RWPE1 (cell line): ENCODE results near the gene ANO9.
A peak's percentile ranks its signal among the peaks of the same experiment; 100 is the strongest.

Experiments used
- CTCF ChIA-PET: fragments of 350-600 bp; sonication (Branson Sonifier 250); formaldehyde crosslinking; extraction: SDS; loops from one replicate; lab custom pipeline; 2021; lab: Yijun Ruan, JAX
- POLR2A ChIA-PET: fragments of 400-600 bp; formaldehyde crosslinking; extraction: SDS; loops from one replicate; lab custom pipeline; 2020; ENCODE audit warnings: antibody characterized with exemption; ENCODE audit not compliant: low non-redundant PET; lab: Yijun Ruan, JAX
- DNase-seq: peaks from one replicate; pipeline ENCODE4 v3.0.0; 2012; ENCODE audit warnings: low spot score
- H3K27ac ChIP-seq: fragments of 450-650 bp; 2 replicates; pipeline ENCODE4 v1.5.1; 2017
- TF ChIP-seq, protein P1 (sequence below): fragments of 450-650 bp; conservative IDR thresholded peaks from 2 replicates; pipeline ENCODE4 v1.5.1; 2017; ENCODE audit warnings: low read depth, mild to moderate bottlenecking

ANO9 gene

DNA sequence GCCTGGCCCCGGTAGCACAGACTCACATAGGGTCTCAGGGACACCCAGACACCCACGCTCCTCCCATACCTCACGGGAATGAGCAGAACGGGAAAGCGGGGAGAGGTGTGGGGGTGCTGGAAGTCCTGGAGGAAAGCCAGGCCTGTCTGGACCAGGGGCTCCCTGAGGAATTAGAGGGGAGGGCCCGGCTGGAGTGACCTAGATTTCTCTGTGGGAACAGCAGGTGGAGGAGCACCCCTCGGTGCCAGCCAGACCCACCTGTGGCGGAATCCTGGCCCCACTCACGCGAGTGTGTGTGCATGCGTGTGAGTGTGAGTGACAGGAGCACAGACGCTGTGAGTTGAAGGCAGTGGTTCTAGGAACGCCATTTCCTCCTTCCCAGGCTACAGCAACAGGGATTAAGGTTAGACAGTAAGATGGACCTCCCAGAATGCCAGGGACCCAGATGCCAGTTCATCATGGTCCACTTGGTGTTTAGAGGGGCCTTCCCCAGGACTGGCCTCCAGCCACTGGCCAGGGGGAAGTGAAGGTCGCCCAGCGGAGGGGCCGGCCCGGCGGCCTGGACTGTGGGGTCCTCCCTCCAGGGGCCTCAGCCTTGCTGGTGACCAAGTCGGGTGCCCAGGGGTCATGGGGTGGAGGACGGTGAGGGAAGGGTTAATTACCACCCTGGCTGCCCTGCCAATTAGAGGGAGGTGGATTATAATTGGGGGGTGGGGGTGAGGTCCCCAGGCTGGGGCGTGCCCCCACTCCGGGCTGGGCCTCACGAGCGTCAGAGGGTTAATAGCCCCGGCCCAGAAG is 46.8 kb downstream of the ANO9 start:
- CTCF ChIA-PET: no interaction called here
- POLR2A ChIA-PET: no interaction called here
- DNase-seq: no peak
- TF ChIP-seq, protein P1, sequence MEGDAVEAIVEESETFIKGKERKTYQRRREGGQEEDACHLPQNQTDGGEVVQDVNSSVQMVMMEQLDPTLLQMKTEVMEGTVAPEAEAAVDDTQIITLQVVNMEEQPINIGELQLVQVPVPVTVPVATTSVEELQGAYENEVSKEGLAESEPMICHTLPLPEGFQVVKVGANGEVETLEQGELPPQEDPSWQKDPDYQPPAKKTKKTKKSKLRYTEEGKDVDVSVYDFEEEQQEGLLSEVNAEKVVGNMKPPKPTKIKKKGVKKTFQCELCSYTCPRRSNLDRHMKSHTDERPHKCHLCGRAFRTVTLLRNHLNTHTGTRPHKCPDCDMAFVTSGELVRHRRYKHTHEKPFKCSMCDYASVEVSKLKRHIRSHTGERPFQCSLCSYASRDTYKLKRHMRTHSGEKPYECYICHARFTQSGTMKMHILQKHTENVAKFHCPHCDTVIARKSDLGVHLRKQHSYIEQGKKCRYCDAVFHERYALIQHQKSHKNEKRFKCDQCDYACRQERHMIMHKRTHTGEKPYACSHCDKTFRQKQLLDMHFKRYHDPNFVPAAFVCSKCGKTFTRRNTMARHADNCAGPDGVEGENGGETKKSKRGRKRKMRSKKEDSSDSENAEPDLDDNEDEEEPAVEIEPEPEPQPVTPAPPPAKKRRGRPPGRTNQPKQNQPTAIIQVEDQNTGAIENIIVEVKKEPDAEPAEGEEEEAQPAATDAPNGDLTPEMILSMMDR: no peak
- H3K27ac ChIP-seq: peak overlapping the region; percentile 98

DNA sequence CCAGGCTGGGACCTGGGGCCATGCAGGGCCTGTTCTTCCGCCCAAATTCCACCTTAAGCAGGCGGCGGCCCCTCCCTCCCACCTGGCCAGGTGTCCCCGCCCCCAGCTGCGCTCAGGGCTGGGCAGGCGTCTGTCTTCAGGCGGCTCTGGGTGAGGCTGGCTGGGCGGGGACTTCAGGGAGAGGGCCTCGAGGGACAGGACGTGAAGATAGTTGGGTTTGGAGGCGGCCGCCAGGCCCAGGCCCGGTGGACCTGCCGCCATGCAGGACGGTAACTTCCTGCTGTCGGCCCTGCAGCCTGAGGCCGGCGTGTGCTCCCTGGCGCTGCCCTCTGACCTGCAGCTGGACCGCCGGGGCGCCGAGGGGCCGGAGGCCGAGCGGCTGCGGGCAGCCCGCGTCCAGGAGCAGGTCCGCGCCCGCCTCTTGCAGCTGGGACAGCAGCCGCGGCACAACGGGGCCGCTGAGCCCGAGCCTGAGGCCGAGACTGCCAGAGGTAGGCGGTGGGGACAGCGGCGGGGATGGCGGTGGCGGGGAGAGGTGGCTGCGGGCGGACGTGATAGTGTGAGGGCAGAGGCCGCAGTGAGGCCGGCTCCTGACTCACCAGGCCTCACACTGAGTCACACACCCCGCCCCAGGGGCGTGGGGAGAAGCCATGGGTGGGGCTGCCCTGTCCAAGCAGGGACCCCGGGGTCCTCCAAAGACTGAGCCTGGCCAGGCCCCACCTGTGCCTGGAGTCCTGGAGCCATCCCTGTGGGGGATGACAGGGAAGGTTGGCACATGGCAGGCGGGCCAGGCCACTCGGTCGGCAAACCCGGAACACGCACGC is 47.6 kb downstream of the ANO9 start, which contains the start of gene PKP3:
TSS of gene PKP3 (plus strand) at position 176 of the 824 bp plus-strand sequence. CDS start at position 260, 84 bp downstream.
- H3K27ac ChIP-seq: peak within 1 kb of the TSS; percentile 98
- TF ChIP-seq, protein P1: no peak
- DNase-seq: peak; percentile 91
- ChIA-PET POLR2A (interaction anchor here (0.7 to 0.8 kb wide), 2 partner anchors 24 to 29 kb away, joined by 3 to 10 read pairs; no protein-coding TSS in a partner anchor), CTCF (no interaction called here)

DNA sequence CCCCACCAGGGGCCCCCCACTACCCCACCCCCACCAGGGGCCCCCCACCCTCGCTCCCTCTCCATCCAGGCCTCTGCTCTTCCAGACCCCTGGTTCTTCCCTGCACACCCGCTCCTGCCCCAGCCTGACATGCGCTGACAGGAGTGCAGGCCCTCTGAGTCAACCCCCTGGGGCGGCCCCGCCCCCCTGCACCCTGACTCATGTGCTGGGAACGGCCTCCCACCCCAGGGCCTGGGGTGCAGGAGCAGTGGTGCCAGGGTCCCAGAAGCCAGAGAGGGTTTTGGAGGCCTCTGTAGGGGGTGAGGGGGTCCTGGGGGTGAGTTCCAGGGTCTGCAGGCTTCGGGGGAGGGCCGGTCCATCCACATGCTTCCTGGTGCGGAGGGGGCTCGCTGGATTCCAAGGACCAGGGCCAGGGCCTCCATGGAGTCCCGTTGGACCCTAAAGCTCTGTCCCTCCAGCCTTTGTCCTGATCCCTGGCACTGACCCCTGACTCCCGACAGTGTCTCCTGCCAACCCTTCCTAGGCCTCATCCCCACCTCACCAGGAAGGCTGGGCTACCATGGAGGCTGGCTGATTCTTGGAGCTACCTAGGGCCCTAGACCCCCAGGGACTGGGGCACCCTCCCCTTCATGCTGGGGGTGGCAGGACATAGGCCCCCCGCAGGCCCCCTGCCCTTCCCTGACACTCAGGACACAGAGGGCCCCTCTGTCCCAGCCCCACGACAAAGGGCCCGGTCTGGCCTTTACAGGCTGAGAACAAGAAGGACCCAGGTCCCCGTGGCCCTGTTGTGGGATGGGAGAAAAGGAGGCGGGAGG is 48.4 kb downstream of the ANO9 start:
- peak; percentile 98 for DNase-seq
- peak overlapping the region; percentile 98 for H3K27ac ChIP-seq
- POLR2A ChIA-PET: interaction anchor here (0.7 to 0.8 kb wide), 2 partner anchors 24 to 28 kb away, joined by 3 to 10 read pairs; no protein-coding TSS in a partner anchor
- CTCF ChIA-PET: no interaction called here
- TF ChIP-seq, protein P1: no peak

DNA sequence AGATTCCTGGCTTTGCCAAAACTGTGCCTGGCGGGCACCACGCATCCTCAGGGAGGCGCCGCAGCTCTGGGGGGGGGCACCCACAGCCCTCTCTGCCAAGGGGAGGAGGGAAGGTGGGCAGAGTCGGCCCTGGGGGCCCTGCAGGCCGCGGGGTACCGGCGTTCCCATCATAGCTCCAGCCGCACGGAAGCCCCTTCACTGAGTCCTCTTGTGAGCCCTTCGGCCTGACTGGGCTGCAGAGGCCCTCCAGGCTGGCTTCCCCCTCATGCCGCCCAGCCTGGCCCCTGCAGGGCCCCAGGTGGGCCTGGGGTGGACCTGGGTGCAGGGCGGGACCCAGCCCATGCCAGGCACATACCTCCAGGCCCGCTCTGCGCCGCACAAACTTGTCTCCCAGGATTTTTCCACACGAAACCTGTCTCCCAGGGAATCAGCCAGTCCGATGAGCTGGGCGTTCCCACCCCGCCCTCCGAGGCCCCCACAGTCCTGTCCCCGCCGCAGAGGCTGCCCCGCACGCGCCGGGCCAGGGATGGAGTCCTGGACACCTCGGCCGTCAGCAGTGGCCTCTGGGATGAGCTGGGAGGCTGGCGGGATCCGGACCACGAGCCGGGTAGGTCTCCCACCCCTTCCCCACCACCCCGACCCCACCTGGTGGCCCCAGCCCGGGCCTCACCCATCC is 49.6 kb downstream of the ANO9 start:
- H3K27ac ChIP-seq: peak overlapping the region; percentile 98
- CTCF ChIA-PET: no interaction called here
- TF ChIP-seq, protein P1: no peak
- no peak for DNase-seq
- POLR2A ChIA-PET: interaction anchor here (0.5 kb wide), 1 partner anchor 18 kb away, joined by 3 read pairs; no protein-coding TSS in a partner anchor

DNA sequence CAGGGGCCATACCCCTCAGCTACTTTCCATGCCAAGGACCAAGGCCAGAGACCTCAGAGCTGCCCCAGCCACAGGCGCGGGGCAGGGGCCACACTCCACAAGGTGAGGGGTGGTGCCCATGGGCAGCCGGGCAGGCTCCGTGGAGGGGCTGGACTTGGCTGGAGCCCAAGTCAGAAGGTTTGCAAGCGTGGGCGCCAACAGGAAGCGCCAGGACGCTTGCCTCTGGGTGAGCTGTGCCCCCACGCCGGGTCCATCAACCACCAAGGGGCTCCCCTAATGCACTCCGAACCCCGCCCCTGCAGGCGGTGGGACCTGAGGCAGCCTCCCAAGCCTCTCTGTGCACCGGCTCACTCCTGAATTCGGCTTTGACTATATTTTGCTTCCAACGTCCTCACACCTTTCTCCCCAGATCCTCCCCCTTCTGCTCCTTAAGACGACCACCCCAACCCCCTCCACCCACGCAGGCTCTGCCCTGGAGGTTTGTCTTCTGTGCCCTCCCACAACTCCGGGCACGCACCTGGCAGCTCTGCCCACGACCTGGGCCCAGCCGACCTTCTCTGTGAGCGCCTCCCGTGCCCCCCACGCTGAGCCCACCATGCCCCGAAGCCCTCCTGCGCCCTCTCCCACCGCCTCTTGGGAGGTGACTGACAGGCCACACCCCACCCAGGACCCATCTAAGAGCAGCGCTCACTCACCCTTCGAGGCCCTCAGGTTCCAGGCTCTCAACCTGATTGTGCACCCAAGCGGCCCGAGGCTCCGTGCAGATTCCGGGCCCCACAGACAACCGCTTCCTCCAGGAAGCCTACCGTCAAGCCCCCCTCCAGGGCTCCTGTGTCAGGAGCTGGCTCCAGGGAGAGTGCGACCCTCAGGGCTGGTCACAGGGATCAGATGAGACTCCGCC is 50.4 kb downstream of the ANO9 start:
- ChIA-PET CTCF (no interaction called here), POLR2A (no interaction called here)
- TF ChIP-seq, protein P1: no peak
- peak overlapping the region; percentile 98 for H3K27ac ChIP-seq
- DNase-seq: no peak
